Breast epithelium (tissue), 3 donors: ENCODE data around the gene EML6.

Experiments used
- CTCF ChIP-seq, 3 donors: fragments of 450-650 bp; IDR thresholded peaks; one replicate each; pipeline ENCODE4 v1.5.1; 2016 to 2017; ENCODE audit warnings: antibody characterized with exemption in 3 of 3, mild to moderate bottlenecking in 3 of 3, moderate library complexity in 3 of 3
- POLR2A ChIP-seq: fragments of 450-650 bp; IDR thresholded peaks from one replicate; pipeline ENCODE4 v1.6.1; 2016; ENCODE audit warnings: antibody characterized with exemption, mild to moderate bottlenecking, moderate library complexity
- POLR2AphosphoS5 ChIP-seq, 3 donors: sonication (generic); formaldehyde crosslinking; IDR thresholded peaks; one replicate each; pipeline ENCODE4 v1.6.1; 2017; ENCODE audit warnings: antibody characterized with exemption in 3 of 3

- TF ChIP-seq CTCF (IDR thresholded peaks at IDR 0.05), result no peak
- no peak for TF ChIP-seq POLR2AphosphoS5 (IDR thresholded peaks at IDR 0.05)
- TF ChIP-seq POLR2A, result no peak
Observed at GRCh38 chr2:54880428-54880827, 157.0 kb downstream of the EML6 start.
